ENCODE measurements around the gene RIN3. TPM values are rescaled to one million over a fixed set of nuclear protein-coding genes. Genes with fewer than 3 reads are reported as not detected.

Gene RIN3
- total and polyA plus RNA-seq, 10 of the 15 experiments (the other 5 are each of a cell fraction or from before 2014, with no cell fraction given), result 0.91 to 23.3 (median 6.3) TPM

DNA sequence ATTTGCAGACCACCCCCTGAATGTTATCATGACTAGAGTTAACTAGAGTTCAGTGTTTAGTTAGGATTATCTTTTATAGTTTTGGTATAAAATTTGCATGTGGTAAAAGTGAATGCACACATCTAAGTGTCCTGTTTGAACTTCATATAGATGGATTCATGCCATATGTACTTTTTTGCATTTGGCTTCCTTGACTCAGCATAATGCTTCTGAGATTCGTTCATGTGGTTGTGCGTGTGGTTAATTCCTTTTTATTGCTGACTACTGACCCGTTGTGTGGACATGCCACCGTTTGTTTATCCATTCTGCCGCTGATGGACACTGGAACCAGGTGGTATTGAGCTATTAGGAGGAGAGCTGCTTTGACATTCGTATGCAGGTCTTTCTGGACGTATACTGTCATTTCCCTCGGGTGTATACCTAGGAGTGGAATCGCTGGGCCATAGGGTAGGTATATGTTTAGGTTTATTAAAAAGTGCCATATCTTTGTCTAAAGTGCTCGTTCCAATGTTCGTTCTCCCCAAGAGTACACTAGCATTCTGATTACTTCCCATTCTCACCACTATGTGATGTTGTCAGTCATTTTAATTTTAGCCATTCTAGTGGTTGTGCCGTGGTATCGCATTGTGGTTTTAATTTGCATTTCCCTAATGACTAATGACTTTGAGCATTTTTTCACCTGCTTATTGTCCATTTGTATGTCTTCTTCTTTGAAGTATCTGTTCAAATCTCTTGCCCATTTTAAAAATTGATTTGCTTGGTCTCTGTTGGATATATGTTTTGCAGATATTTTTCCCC is 37.7 kb downstream of the RIN3 start (continued):
- TF ChIP-seq, protein P1, sequence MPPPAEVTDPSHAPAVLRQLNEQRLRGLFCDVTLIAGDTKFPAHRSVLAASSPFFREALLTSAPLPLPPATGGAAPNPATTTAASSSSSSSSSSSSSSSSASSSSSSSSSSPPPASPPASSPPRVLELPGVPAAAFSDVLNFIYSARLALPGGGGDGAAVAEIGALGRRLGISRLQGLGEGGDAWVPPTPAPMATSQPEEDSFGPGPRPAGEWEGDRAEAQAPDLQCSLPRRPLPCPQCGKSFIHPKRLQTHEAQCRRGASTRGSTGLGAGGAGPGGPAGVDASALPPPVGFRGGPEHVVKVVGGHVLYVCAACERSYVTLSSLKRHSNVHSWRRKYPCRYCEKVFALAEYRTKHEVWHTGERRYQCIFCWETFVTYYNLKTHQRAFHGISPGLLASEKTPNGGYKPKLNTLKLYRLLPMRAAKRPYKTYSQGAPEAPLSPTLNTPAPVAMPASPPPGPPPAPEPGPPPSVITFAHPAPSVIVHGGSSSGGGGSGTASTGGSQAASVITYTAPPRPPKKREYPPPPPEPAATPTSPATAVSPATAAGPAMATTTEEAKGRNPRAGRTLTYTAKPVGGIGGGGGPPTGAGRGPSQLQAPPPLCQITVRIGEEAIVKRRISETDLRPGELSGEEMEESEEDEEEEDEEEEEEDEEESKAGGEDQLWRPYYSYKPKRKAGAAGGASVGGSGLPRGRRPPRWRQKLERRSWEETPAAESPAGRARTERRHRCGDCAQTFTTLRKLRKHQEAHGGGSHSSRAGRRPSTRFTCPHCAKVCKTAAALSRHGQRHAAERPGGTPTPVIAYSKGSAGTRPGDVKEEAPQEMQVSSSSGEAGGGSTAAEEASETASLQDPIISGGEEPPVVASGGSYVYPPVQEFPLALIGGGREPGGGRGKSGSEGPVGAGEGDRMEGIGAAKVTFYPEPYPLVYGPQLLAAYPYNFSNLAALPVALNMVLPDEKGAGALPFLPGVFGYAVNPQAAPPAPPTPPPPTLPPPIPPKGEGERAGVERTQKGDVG (CRISPR knock-in tag; IDR thresholded peaks at IDR 0.05), result no peak
- peak; percentile 86 for TF ChIP-seq ZNF217 (IDR thresholded peaks at IDR 0.05)
- TF ChIP-seq TCF12 (IDR thresholded peaks at IDR 0.05; ENCODE audit: low read depth, low read length), result peak; percentile 52; the same call in 1 of the 2 replicates
- TF ChIP-seq, protein P2, sequence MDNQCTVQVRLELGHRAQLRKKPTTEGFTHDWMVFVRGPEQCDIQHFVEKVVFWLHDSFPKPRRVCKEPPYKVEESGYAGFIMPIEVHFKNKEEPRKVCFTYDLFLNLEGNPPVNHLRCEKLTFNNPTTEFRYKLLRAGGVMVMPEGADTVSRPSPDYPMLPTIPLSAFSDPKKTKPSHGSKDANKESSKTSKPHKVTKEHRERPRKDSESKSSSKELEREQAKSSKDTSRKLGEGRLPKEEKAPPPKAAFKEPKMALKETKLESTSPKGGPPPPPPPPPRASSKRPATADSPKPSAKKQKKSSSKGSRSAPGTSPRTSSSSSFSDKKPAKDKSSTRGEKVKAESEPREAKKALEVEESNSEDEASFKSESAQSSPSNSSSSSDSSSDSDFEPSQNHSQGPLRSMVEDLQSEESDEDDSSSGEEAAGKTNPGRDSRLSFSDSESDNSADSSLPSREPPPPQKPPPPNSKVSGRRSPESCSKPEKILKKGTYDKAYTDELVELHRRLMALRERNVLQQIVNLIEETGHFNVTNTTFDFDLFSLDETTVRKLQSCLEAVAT (IDR thresholded peaks at IDR 0.05), result peak; percentile 85
- TF ChIP-seq MXI1 (IDR thresholded peaks at IDR 0.05; ENCODE audit: low read depth, low read length), result peak; percentile 59
- TF ChIP-seq SREBF1 (IDR thresholded peaks at IDR 0.05; ENCODE audit: low read length), result no peak
- no peak for TF ChIP-seq IRF4 (IDR thresholded peaks at IDR 0.05; ENCODE audit: low read depth, low read length)
- peak; percentile 69 to 75; a peak in 2 of 4 replicates for TF ChIP-seq EP300 (IDR thresholded peaks at IDR 0.05; ENCODE audit: borderline replicate concordance in 1 of 2, control insufficient read depth in 1 of 2, low read depth in 2 of 2, low read length in 2 of 2)
- TF ChIP-seq POLR2A (IDR thresholded peaks at IDR 0.05; ENCODE audit: low read depth, low read length), result no peak
- peak; percentile 88 for TF ChIP-seq MEF2B (IDR thresholded peaks at IDR 0.05; ENCODE audit: partially characterized antibody, poor library complexity, severe bottlenecking)
- TF ChIP-seq EED (IDR thresholded peaks at IDR 0.05; ENCODE audit: low read depth), result no peak
- TF ChIP-seq, protein P3, sequence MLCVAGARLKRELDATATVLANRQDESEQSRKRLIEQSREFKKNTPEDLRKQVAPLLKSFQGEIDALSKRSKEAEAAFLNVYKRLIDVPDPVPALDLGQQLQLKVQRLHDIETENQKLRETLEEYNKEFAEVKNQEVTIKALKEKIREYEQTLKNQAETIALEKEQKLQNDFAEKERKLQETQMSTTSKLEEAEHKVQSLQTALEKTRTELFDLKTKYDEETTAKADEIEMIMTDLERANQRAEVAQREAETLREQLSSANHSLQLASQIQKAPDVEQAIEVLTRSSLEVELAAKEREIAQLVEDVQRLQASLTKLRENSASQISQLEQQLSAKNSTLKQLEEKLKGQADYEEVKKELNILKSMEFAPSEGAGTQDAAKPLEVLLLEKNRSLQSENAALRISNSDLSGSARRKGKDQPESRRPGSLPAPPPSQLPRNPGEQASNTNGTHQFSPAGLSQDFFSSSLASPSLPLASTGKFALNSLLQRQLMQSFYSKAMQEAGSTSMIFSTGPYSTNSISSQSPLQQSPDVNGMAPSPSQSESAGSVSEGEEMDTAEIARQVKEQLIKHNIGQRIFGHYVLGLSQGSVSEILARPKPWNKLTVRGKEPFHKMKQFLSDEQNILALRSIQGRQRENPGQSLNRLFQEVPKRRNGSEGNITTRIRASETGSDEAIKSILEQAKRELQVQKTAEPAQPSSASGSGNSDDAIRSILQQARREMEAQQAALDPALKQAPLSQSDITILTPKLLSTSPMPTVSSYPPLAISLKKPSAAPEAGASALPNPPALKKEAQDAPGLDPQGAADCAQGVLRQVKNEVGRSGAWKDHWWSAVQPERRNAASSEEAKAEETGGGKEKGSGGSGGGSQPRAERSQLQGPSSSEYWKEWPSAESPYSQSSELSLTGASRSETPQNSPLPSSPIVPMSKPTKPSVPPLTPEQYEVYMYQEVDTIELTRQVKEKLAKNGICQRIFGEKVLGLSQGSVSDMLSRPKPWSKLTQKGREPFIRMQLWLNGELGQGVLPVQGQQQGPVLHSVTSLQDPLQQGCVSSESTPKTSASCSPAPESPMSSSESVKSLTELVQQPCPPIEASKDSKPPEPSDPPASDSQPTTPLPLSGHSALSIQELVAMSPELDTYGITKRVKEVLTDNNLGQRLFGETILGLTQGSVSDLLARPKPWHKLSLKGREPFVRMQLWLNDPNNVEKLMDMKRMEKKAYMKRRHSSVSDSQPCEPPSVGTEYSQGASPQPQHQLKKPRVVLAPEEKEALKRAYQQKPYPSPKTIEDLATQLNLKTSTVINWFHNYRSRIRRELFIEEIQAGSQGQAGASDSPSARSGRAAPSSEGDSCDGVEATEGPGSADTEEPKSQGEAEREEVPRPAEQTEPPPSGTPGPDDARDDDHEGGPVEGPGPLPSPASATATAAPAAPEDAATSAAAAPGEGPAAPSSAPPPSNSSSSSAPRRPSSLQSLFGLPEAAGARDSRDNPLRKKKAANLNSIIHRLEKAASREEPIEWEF (IDR thresholded peaks at IDR 0.05; ENCODE audit: insufficient replicate concordance, low read depth, low read length), result no peak
- peak; percentile 45 for TF ChIP-seq RAD21 (IDR thresholded peaks at IDR 0.05; ENCODE audit: insufficient read depth, low read depth, low read length)
- no peak; the same call in 1 of the 2 replicates for TF ChIP-seq PAX8 (IDR thresholded peaks at IDR 0.05)
- peak; percentile 94 for TF ChIP-seq CBFB (IDR thresholded peaks at IDR 0.05; ENCODE audit: low read depth)
- peak; percentile 69 to 87; a peak in 3 of 4 replicates for TF ChIP-seq IKZF2 (IDR thresholded peaks at IDR 0.05)
- TF ChIP-seq RCOR1 (conservative IDR thresholded peaks at IDR 0.05; ENCODE audit: low read depth, low read length), result no peak
